ENCODE data around the gene OSBPL7. TPM values are rescaled to one million over a fixed set of nuclear protein-coding genes. Genes with fewer than 3 reads are reported as not detected.

OSBPL7 gene
- polyA plus RNA-seq, 3 donors, result 1.6 to 17.3 (median 1.6) TPM

DNA sequence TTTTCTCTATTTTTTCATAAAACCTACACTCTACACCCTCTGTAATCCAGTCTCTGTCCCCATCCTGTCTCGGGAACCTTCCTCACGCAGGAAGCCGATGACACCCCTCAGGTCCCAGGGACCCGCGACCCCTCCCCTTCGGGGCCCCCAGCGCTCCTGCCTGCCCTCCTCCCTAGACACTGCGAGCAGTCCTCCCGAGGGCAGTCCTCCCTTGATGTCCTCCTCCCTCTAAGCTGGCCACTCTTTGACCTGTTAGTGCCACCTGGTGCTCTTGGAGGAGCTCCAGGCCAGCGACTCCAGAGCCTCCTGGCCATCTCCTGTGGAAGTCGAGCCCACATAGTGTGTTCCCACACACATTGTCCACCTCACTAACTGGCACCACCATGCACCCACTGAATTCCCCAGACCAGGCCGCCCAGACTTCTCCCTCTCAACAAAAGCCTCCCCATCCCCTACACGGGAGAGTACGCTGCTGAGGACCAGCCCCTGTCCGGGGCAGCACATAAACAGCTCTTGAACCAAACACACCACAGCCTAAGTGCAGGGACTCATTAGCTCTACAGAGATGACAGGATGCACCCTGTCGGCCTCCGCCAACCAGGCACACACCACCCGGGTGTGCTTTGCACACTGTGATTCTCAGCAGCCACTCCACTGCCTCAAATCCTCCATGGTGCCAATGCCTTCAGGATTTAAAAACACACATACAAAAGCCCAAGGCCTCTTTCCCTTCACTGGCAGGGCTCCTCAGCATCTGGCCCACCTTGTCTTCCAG is 9.3 kb downstream of the OSBPL7 start:
- Mint-ChIP-seq H3K27ac (peak overlapping the region in 2 of 7 donors; percentile 12 to 27), H3K9me3 (no peaks in the 10 kb centered on the region), H3K4me1 (no peaks in the 10 kb centered on the region), H3K4me3 (no peak overlapping the region), H3K36me3 (peaks cover 83 to 86% of the 10 kb centered on the region in 2 donors), H3K27me3 (ENCODE audit: low read depth in 3 of 3) (peaks cover 0 to 2% (median 0%) of the 10 kb centered on the region in 3 donors)
- 87% methylated on average over 18 of the region's 18 CpGs for WGBS (ENCODE audit: insufficient coverage)
- Histone ChIP-seq H4K20me1 (ENCODE audit: insufficient read depth, low read length) (no peaks in the 10 kb centered on the region), H3K36me3 (replicated peaks in 1 of 2; ENCODE audit: control insufficient read depth in 1 of 2, insufficient read depth in 2 of 2, low read length in 2 of 2) (peaks cover 85 to 97% of the 10 kb centered on the region in 2 donors), H3K27me3 (ENCODE audit: control insufficient read depth in 2 of 2, insufficient read depth in 2 of 2, low read length in 2 of 2) (no peaks in the 10 kb centered on the region), H3K4me2 (replicated peaks; ENCODE audit: extremely low read depth, low read length, poor library complexity, severe bottlenecking) (no peak overlapping the region), H3K4me1 (ENCODE audit: control insufficient read depth in 1 of 2, insufficient read depth in 2 of 2, low read length in 2 of 2) (no peaks in the 10 kb centered on the region), H2AFZ (ENCODE audit: insufficient read depth, low read depth, low read length, poor library complexity, severe bottlenecking) (no peak overlapping the region), H3K9me3 (replicated peaks in 1 of 2; ENCODE audit: control insufficient read depth in 1 of 2, insufficient read depth in 1 of 2, low read length in 2 of 2) (no peaks in the 10 kb centered on the region), H3K27ac (ENCODE audit: low read depth in 1 of 2, low read length in 2 of 2) (no peak overlapping the region), H3K4me3 (replicated peaks in 1 of 3; ENCODE audit: low read depth in 2 of 3, low read length in 3 of 3) (no peak overlapping the region), H3K79me2 (ENCODE audit: insufficient read depth, low read length) (no peaks in the 10 kb centered on the region), H3K9ac (ENCODE audit: insufficient read depth, low read length, poor library complexity, severe bottlenecking) (no peak overlapping the region)
- DNase-seq, result no peak
- intact Hi-C loops (cut with micrococcal nuclease), result no loop called here
- TF ChIP-seq CTCF (IDR thresholded peaks at IDR 0.05), result no peak

- Histone ChIP-seq H3K4me2 (replicated peaks; ENCODE audit: extremely low read depth, low read length, poor library complexity, severe bottlenecking) (no peak overlapping the region), H2AFZ (ENCODE audit: insufficient read depth, low read depth, low read length, poor library complexity, severe bottlenecking) (no peak overlapping the region), H4K20me1 (ENCODE audit: insufficient read depth, low read length) (no peaks in the 10 kb centered on the region), H3K9ac (ENCODE audit: insufficient read depth, low read length, poor library complexity, severe bottlenecking) (no peak overlapping the region), H3K27ac (ENCODE audit: low read depth in 1 of 2, low read length in 2 of 2) (no peak overlapping the region), H3K79me2 (ENCODE audit: insufficient read depth, low read length) (no peaks in the 10 kb centered on the region), H3K36me3 (replicated peaks in 1 of 2; ENCODE audit: control insufficient read depth in 1 of 2, insufficient read depth in 2 of 2, low read length in 2 of 2) (peaks cover 83 to 97% of the 10 kb centered on the region in 2 donors), H3K4me3 (replicated peaks in 1 of 3; ENCODE audit: low read depth in 2 of 3, low read length in 3 of 3) (no peak overlapping the region), H3K27me3 (ENCODE audit: control insufficient read depth in 2 of 2, insufficient read depth in 2 of 2, low read length in 2 of 2) (no peaks in the 10 kb centered on the region), H3K9me3 (replicated peaks in 1 of 2; ENCODE audit: control insufficient read depth in 1 of 2, insufficient read depth in 1 of 2, low read length in 2 of 2) (no peaks in the 10 kb centered on the region), H3K4me1 (ENCODE audit: control insufficient read depth in 1 of 2, insufficient read depth in 2 of 2, low read length in 2 of 2) (no peaks in the 10 kb centered on the region)
- H3K4me1 Mint-ChIP-seq, result no peaks in the 10 kb centered on the region
- peaks cover 84 to 86% of the 10 kb centered on the region in 2 donors for H3K36me3 Mint-ChIP-seq
- H3K9me3 Mint-ChIP-seq, result no peaks in the 10 kb centered on the region
- WGBS (ENCODE audit: insufficient coverage), result 36% methylated on average over 2 of the region's 7 CpGs
- TF ChIP-seq CTCF (IDR thresholded peaks at IDR 0.05), result no peak
- intact Hi-C loops (cut with micrococcal nuclease), result no loop called here
- no peak overlapping the region for H3K4me3 Mint-ChIP-seq
- peaks cover 0 to 2% (median 0%) of the 10 kb centered on the region in 3 donors for H3K27me3 Mint-ChIP-seq (ENCODE audit: low read depth in 3 of 3)
- DNase-seq, result no peak
- H3K27ac Mint-ChIP-seq, result no peak overlapping the region
These were observed 9.9 kb downstream of the OSBPL7 start for GRCh38 chr17:47811709-47812108.
